Left lung (tissue), 14 donors: ENCODE measurements around the gene RETNLB. TPM values are rescaled to one million over a fixed set of nuclear protein-coding genes. Genes with fewer than 3 reads are reported as not detected.
A peak's percentile ranks its signal among the peaks of the same experiment; 100 is the strongest.

Experiments
- ATAC-seq: fragments of 200-7000 bp; cut with Tn5 transposase; one replicate; pipeline ENCODE4 v1.9.1; 2020; ENCODE audit warnings: moderate library complexity
- DNase-seq, 4 donors: peaks; one replicate each; pipeline ENCODE4 v3.0.0-alpha.2; 2013 to 2020
- H3K27ac ChIP-seq, 2 donors: fragments of 200-600 bp; sonication (generic) in 1 of 2; one replicate each; pipeline versions ENCODE4 v1.5.0 to v1.8.0; 2020 to 2021
- H3K27me3 ChIP-seq, 2 donors: fragments of 200-600 bp; sonication (generic) in 1 of 2; one replicate each; pipeline versions ENCODE4 v1.5.0 to v1.8.0; 2020 to 2021
- H3K36me3 ChIP-seq, 2 donors: fragments of 200-600 bp; sonication (generic) in 1 of 2; one replicate each; pipeline versions ENCODE4 v1.5.0 to v1.8.0; 2020 to 2021
- H3K4me1 ChIP-seq, 2 donors: fragments of 200-600 bp; one replicate each; pipeline ENCODE4 v1.8.0; 2021
- H3K4me3 ChIP-seq, 2 donors: fragments of 200-600 bp; sonication (generic) in 1 of 2; one replicate each; pipeline versions ENCODE4 v1.5.0 to v1.8.0; 2020 to 2021; ENCODE audit warnings: mild to moderate bottlenecking in 1 of 2
- H3K9me3 ChIP-seq, 2 donors: fragments of 200-600 bp; sonication (generic) in 1 of 2; one replicate each; pipeline versions ENCODE4 v1.5.0 to v1.8.0; 2020 to 2021
- intact Hi-C, 2 donors: fragments of 100-400 bp; cut with DNase I; formaldehyde crosslinking; loops; one replicate each; pipeline versions ENCODE4 v1.11.2 to v1.14.2; 2022
- long read RNA-seq, 12 donors: library from polyadenylated mRNA in 2 of 12; unstranded in 2 of 12; transcript quantifications; one replicate each; pipeline ENCODE4 v2.0.0 and lab custom pipeline, GENCODE V29; 2019 to 2026
- polyA plus RNA-seq, 6 donors: library from polyadenylated mRNA; unstranded; fragments of 120-200 nt; gene quantifications; one replicate each; pipeline ENCODE4 v1.2.1, GENCODE V29; 2013; ENCODE audit not compliant: insufficient read length in 6 of 6
- total RNA-seq, 2 donors: library from RNA; stranded (reverse); fragmentation: NEBNext Ultra II Directional; extraction: Animal tissue kit (Norgen Biotek cat#: 25700); gene quantifications; one replicate each; pipeline ENCODE4 v1.2.1, GENCODE V29; 2021
- TF ChIP-seq, protein P1 (sequence below), 2 donors: fragments of 200-600 bp; sonication (generic) in 1 of 2; IDR thresholded peaks; one replicate each; pipeline versions ENCODE4 v1.5.0 to v1.8.0; 2021; ENCODE audit warnings: antibody characterized with exemption in 2 of 2
- donor health status: DM: no; HTN: yes; CAD: no.
- donor health status: DM: no; HTN: no; CAD: no.

RETNLB gene, protein sequence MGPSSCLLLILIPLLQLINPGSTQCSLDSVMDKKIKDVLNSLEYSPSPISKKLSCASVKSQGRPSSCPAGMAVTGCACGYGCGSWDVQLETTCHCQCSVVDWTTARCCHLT
- total RNA-seq: not detected
- not detected for polyA plus RNA-seq
- long read RNA-seq, donor 1: 0 reads
- long read RNA-seq, donor 2: 0 reads
- long read RNA-seq, donor 3: 0 reads
- long read RNA-seq, donor 4: 0 reads
- long read RNA-seq, donor 5: 0 reads
- long read RNA-seq, donor 6: 0 reads
- long read RNA-seq, donor 7: 0 reads
- long read RNA-seq, donor 8: 0 reads
- long read RNA-seq, donor 9: 0 reads
- long read RNA-seq, donor 10: 0 reads
- long read RNA-seq, donor 11: 0 reads
- long read RNA-seq, donor 12: 0 reads

GRCh38 chr3:108757404-108757982 is at the start of gene RETNLB:
Gene RETNLB (minus strand): TSS chr3:108757410. CDS start chr3:108757185, 225 bp downstream.
- TF ChIP-seq, protein P1, sequence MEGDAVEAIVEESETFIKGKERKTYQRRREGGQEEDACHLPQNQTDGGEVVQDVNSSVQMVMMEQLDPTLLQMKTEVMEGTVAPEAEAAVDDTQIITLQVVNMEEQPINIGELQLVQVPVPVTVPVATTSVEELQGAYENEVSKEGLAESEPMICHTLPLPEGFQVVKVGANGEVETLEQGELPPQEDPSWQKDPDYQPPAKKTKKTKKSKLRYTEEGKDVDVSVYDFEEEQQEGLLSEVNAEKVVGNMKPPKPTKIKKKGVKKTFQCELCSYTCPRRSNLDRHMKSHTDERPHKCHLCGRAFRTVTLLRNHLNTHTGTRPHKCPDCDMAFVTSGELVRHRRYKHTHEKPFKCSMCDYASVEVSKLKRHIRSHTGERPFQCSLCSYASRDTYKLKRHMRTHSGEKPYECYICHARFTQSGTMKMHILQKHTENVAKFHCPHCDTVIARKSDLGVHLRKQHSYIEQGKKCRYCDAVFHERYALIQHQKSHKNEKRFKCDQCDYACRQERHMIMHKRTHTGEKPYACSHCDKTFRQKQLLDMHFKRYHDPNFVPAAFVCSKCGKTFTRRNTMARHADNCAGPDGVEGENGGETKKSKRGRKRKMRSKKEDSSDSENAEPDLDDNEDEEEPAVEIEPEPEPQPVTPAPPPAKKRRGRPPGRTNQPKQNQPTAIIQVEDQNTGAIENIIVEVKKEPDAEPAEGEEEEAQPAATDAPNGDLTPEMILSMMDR (IDR thresholded peaks at IDR 0.05): no peak
- H3K27me3 ChIP-seq: no peaks in the 10 kb centered on the region
- H3K9me3 ChIP-seq: no peaks in the 10 kb centered on the region
- H3K4me1 ChIP-seq: no peaks in the 10 kb centered on the region
- no peaks in the 10 kb centered on the region for H3K36me3 ChIP-seq
- ATAC-seq (no peak), DNase-seq (peak in 1 of 4 donors; percentile 1)
- no peak within 1 kb of the TSS for H3K4me3 ChIP-seq
- intact Hi-C loops: no loop called here
- H3K27ac ChIP-seq: no peak within 1 kb of the TSS

- DNase-seq: no peak
- no peak for ATAC-seq
- peaks cover 0 to 2% of the 10 kb centered on the region in 2 donors for H3K9me3 ChIP-seq
- H3K27ac ChIP-seq: no peak overlapping the region
- H3K4me3 ChIP-seq: no peak overlapping the region
- no peaks in the 10 kb centered on the region for H3K4me1 ChIP-seq
- TF ChIP-seq, protein P1 (IDR thresholded peaks at IDR 0.05): no peak
- no peaks in the 10 kb centered on the region for H3K27me3 ChIP-seq
- H3K36me3 ChIP-seq: no peaks in the 10 kb centered on the region
- intact Hi-C loops: no loop called here
Observed at GRCh38 chr3:108806316-108806715, 49.1 kb upstream of the RETNLB start.

- no peak for DNase-seq
- Histone ChIP-seq H3K36me3 (no peaks in the 10 kb centered on the region), H3K27me3 (no peaks in the 10 kb centered on the region), H3K4me3 (no peak overlapping the region), H3K4me1 (no peaks in the 10 kb centered on the region), H3K27ac (no peak overlapping the region), H3K9me3 (peaks cover 0 to 3% of the 10 kb centered on the region in 2 donors)
- intact Hi-C loops: no loop called here
- TF ChIP-seq, protein P1 (IDR thresholded peaks at IDR 0.05): no peak
- no peak for ATAC-seq
Observed at GRCh38 chr3:108804966-108805365, 47.8 kb upstream of the RETNLB start.

- Histone ChIP-seq H3K4me1 (no peaks in the 10 kb centered on the region), H3K36me3 (no peaks in the 10 kb centered on the region), H3K4me3 (no peak overlapping the region), H3K27ac (no peak overlapping the region), H3K27me3 (no peaks in the 10 kb centered on the region), H3K9me3 (peaks cover 0 to 3% of the 10 kb centered on the region in 2 donors)
- ATAC-seq (no peak), DNase-seq (no peak)
- TF ChIP-seq, protein P1 (IDR thresholded peaks at IDR 0.05): no peak
- intact Hi-C loops: no loop called here
Observed at GRCh38 chr3:108804437-108804836, 47.2 kb upstream of the RETNLB start.

GRCh38 chr3:108791473-108791872 is 34.3 kb upstream of the RETNLB start:
- Histone ChIP-seq H3K27ac (no peak overlapping the region), H3K36me3 (no peaks in the 10 kb centered on the region), H3K27me3 (no peaks in the 10 kb centered on the region), H3K4me3 (no peak overlapping the region), H3K4me1 (no peaks in the 10 kb centered on the region), H3K9me3 (peaks cover 0 to 7% of the 10 kb centered on the region in 2 donors)
- intact Hi-C loops: no loop called here
- TF ChIP-seq, protein P1 (IDR thresholded peaks at IDR 0.05): no peak
- ATAC-seq (no peak), DNase-seq (no peak)
